ENCODE measurements around the gene MYO10. TPM values are rescaled to one million over a fixed set of nuclear protein-coding genes. Genes with fewer than 3 reads are reported as not detected.
A peak's percentile ranks its signal among the peaks of the same experiment; 100 is the strongest.

The MYO10 gene
- total RNA-seq, 2 donors from 2014 or later, result 40.0 to 89.2 TPM

DNA sequence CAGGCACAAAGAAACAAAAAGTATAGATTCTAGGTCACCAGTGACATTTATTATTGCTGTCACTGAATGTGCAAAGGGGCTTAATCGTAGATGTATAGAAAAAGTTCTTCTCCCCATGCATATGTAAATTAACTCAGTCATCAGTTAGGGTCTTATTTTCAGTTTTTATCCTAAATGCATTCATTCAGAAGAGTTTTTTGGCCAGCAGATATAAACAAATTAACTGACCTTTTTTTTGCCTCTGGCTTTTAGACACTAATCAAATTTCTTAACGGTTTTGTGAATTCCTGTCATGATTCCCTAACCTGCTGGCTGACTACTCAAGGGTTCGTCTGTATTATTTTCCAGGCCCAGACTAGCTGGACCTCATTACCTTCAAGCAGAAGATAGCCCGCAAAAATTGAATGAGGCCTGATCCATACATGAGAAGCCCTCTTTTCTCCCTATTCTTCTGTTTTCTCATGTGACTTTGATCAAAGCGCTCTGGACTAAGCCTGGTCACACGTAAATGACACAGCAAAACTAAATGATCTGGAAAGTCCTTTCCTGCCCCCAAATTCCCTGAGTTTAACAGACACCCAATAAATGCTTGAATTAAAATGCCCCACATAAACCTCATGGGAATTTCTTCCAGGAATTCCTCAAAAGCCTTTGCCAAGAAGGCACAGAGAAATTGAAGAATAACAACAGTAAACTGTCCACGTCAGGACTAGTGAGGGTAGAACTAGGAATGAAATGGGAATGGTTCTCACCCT is 83.7 kb downstream of the MYO10 start:
- H3K9ac ChIP-seq (ENCODE audit: extremely low read depth, low read length, poor library complexity, severe bottlenecking), result no peak overlapping the region
- no peaks in the 10 kb centered on the region for H3K27me3 ChIP-seq (ENCODE audit: control insufficient read depth, insufficient read depth, low read length, poor library complexity, severe bottlenecking)
- peak overlapping the region; percentile 6 for H3K27ac ChIP-seq (ENCODE audit: low read depth, low read length)
- Mint-ChIP-seq H3K4me1 (peaks cover 18% of the 10 kb centered on the region), H3K9me3 (no peaks in the 10 kb centered on the region), H3K4me3 (no peak overlapping the region), H3K27ac (peak overlapping the region; percentile 47), H3K27me3 (ENCODE audit: insufficient read depth) (no peaks in the 10 kb centered on the region), H3K36me3 (ENCODE audit: low read depth) (peaks cover 9% of the 10 kb centered on the region)
- H3K4me3 ChIP-seq (ENCODE audit: low read length), result no peak overlapping the region
- no peak for TF ChIP-seq CTCF (conservative IDR thresholded peaks at IDR 0.05)
- DNase-seq, result no peak
- peaks cover 14% of the 10 kb centered on the region for H3K4me1 ChIP-seq (ENCODE audit: control insufficient read depth, insufficient read depth, low read length)
- H3K9me3 ChIP-seq (ENCODE audit: control insufficient read depth, low read length), result no peaks in the 10 kb centered on the region
- H3K36me3 ChIP-seq (ENCODE audit: control insufficient read depth, insufficient read depth, low read length), result peaks cover 42% of the 10 kb centered on the region
- WGBS, 2 experiments (ENCODE audit: insufficient coverage in 1 of 2, insufficient read length in 1 of 2), result 75 to 90% methylated on average over 4 to 7 of the region's 7 CpGs

GRCh38 chr5:16849775-16850174 is 86.3 kb downstream of the MYO10 start:
- no peak overlapping the region for H3K4me3 Mint-ChIP-seq
- 85 to 97% methylated on average over 3 to 4 of the region's 4 CpGs for WGBS, 2 experiments (ENCODE audit: insufficient coverage in 1 of 2, insufficient read length in 1 of 2)
- Histone ChIP-seq H3K27ac (ENCODE audit: low read depth, low read length) (peak overlapping the region; percentile 62), H3K4me1 (ENCODE audit: control insufficient read depth, insufficient read depth, low read length) (no peaks in the 10 kb centered on the region), H3K36me3 (ENCODE audit: control insufficient read depth, insufficient read depth, low read length) (peaks cover 48% of the 10 kb centered on the region), H3K27me3 (ENCODE audit: control insufficient read depth, insufficient read depth, low read length, poor library complexity, severe bottlenecking) (no peaks in the 10 kb centered on the region), H3K9me3 (ENCODE audit: control insufficient read depth, low read length) (no peaks in the 10 kb centered on the region), H3K4me3 (ENCODE audit: low read length) (no peak overlapping the region), H3K9ac (ENCODE audit: extremely low read depth, low read length, poor library complexity, severe bottlenecking) (no peak overlapping the region)
- no peak overlapping the region for H3K27ac Mint-ChIP-seq
- H3K4me1 Mint-ChIP-seq, result peaks cover 9% of the 10 kb centered on the region
- DNase-seq, result no peak
- no peaks in the 10 kb centered on the region for H3K27me3 Mint-ChIP-seq (ENCODE audit: insufficient read depth)
- H3K9me3 Mint-ChIP-seq, result no peaks in the 10 kb centered on the region
- peaks cover 14% of the 10 kb centered on the region for H3K36me3 Mint-ChIP-seq (ENCODE audit: low read depth)
- no peak for TF ChIP-seq CTCF (conservative IDR thresholded peaks at IDR 0.05)

DNA sequence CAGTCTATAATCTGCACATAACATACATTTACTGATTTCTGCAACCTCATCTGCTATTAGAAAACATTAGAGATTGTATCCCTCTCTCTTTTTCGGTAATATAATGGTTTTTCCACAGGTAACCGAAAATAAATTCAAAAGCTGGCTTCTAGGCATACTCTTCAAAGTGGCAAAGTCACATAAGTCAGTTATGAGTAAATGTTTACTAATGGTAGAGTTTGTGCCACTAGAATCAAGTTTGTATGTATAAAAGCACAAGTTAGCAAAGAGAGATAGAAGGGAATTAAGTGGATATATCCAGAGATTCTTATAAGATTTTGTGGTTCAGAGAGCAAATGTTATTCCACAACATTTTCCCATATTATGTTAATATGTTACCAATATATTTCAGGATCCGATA is 86.9 kb downstream of the MYO10 start:
- no peak overlapping the region for H3K27ac Mint-ChIP-seq

More for the DNA sequence above, 86.9 kb downstream of the MYO10 start:
- no peak overlapping the region for H3K9ac ChIP-seq (ENCODE audit: extremely low read depth, low read length, poor library complexity, severe bottlenecking)
- 99 to 100% methylated on average over 1 to 3 of the region's 3 CpGs for WGBS, 2 experiments (ENCODE audit: insufficient coverage in 1 of 2, insufficient read length in 1 of 2)
- Mint-ChIP-seq H3K36me3 (ENCODE audit: low read depth) (peaks cover 12% of the 10 kb centered on the region), H3K4me1 (peaks cover 9% of the 10 kb centered on the region), H3K4me3 (no peak overlapping the region), H3K27me3 (ENCODE audit: insufficient read depth) (no peaks in the 10 kb centered on the region), H3K9me3 (no peaks in the 10 kb centered on the region)
- no peaks in the 10 kb centered on the region for H3K4me1 ChIP-seq (ENCODE audit: control insufficient read depth, insufficient read depth, low read length)
- H3K36me3 ChIP-seq (ENCODE audit: control insufficient read depth, insufficient read depth, low read length), result peaks cover 54% of the 10 kb centered on the region
- no peaks in the 10 kb centered on the region for H3K27me3 ChIP-seq (ENCODE audit: control insufficient read depth, insufficient read depth, low read length, poor library complexity, severe bottlenecking)
- peak overlapping the region; percentile 62 for H3K27ac ChIP-seq (ENCODE audit: low read depth, low read length)
- no peak for DNase-seq
- H3K4me3 ChIP-seq (ENCODE audit: low read length), result no peak overlapping the region
- no peak for TF ChIP-seq CTCF (conservative IDR thresholded peaks at IDR 0.05)
- H3K9me3 ChIP-seq (ENCODE audit: control insufficient read depth, low read length), result no peaks in the 10 kb centered on the region

All from endodermal cell (in vitro differentiated cells).